ENCODE measurements around the gene AUH.

DNA sequence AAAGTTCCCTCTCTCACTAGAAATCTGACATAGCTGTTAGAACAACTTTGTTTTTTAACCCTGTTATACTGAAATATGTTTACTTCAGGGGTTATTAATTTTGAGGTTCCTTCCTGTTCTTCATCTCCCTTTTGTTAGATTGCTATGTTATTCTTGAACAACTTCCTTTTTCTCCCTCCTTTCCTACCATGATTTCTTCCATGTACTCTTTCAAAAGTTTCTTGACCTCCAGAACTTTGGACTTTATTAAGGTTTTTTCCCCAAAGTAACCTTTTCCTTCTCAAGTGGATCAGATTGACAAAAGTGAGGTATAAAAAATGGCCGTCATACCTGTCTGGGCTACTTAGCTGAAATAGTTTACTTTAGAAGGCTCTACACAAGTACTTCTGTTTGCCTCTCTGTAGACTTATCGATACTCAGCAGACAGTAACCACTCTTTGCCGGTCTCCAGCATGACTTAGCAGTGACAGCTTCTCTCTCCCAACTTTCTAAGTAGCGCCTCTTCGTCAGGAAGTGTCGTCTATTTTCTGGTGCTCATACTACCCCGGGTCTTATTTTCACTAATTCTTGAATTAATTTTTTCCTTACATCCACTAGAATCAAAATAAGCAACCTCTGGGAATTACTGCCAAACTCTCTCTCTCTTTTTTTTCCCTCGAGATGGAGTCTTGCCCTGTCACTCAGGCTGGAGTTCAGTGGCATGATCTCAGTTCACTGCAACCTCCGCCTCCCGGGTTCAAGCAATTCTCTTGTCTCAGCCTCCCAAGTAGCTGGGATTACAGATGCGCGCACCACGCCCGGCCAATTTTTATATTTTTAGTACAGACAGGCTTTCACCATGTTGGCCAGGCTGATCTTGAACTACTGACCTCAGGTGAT, 42.2 kb upstream of the AUH start:
- TF ChIP-seq, protein P1, sequence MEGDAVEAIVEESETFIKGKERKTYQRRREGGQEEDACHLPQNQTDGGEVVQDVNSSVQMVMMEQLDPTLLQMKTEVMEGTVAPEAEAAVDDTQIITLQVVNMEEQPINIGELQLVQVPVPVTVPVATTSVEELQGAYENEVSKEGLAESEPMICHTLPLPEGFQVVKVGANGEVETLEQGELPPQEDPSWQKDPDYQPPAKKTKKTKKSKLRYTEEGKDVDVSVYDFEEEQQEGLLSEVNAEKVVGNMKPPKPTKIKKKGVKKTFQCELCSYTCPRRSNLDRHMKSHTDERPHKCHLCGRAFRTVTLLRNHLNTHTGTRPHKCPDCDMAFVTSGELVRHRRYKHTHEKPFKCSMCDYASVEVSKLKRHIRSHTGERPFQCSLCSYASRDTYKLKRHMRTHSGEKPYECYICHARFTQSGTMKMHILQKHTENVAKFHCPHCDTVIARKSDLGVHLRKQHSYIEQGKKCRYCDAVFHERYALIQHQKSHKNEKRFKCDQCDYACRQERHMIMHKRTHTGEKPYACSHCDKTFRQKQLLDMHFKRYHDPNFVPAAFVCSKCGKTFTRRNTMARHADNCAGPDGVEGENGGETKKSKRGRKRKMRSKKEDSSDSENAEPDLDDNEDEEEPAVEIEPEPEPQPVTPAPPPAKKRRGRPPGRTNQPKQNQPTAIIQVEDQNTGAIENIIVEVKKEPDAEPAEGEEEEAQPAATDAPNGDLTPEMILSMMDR (IDR thresholded peaks at IDR 0.05; ENCODE audit: insufficient read depth, low read length): no peak
- TF ChIP-seq POLR2AphosphoS5 (IDR thresholded peaks at IDR 0.05; ENCODE audit: low read depth): no peak
- no peak for TF ChIP-seq GABPA (IDR thresholded peaks at IDR 0.05; ENCODE audit: low read depth)
- TF ChIP-seq SPI1 (IDR thresholded peaks at IDR 0.05; ENCODE audit: borderline replicate concordance, low read depth): peak; percentile 82
- TF ChIP-seq, protein P2, sequence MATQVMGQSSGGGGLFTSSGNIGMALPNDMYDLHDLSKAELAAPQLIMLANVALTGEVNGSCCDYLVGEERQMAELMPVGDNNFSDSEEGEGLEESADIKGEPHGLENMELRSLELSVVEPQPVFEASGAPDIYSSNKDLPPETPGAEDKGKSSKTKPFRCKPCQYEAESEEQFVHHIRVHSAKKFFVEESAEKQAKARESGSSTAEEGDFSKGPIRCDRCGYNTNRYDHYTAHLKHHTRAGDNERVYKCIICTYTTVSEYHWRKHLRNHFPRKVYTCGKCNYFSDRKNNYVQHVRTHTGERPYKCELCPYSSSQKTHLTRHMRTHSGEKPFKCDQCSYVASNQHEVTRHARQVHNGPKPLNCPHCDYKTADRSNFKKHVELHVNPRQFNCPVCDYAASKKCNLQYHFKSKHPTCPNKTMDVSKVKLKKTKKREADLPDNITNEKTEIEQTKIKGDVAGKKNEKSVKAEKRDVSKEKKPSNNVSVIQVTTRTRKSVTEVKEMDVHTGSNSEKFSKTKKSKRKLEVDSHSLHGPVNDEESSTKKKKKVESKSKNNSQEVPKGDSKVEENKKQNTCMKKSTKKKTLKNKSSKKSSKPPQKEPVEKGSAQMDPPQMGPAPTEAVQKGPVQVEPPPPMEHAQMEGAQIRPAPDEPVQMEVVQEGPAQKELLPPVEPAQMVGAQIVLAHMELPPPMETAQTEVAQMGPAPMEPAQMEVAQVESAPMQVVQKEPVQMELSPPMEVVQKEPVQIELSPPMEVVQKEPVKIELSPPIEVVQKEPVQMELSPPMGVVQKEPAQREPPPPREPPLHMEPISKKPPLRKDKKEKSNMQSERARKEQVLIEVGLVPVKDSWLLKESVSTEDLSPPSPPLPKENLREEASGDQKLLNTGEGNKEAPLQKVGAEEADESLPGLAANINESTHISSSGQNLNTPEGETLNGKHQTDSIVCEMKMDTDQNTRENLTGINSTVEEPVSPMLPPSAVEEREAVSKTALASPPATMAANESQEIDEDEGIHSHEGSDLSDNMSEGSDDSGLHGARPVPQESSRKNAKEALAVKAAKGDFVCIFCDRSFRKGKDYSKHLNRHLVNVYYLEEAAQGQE (IDR thresholded peaks at IDR 0.05; ENCODE audit: insufficient replicate concordance, low read depth): no peak
